ENCODE results near the gene FKBP5. TPM values are rescaled to one million over a fixed set of nuclear protein-coding genes. Genes with fewer than 3 reads are reported as not detected.
"Not testable (repeated sequence)": the region's sequence is repeated elsewhere in the genome, so short reads cannot be mapped to it uniquely, and the experiment has no call there.

The FKBP5 gene
- 112 TPM for total RNA-seq

DNA sequence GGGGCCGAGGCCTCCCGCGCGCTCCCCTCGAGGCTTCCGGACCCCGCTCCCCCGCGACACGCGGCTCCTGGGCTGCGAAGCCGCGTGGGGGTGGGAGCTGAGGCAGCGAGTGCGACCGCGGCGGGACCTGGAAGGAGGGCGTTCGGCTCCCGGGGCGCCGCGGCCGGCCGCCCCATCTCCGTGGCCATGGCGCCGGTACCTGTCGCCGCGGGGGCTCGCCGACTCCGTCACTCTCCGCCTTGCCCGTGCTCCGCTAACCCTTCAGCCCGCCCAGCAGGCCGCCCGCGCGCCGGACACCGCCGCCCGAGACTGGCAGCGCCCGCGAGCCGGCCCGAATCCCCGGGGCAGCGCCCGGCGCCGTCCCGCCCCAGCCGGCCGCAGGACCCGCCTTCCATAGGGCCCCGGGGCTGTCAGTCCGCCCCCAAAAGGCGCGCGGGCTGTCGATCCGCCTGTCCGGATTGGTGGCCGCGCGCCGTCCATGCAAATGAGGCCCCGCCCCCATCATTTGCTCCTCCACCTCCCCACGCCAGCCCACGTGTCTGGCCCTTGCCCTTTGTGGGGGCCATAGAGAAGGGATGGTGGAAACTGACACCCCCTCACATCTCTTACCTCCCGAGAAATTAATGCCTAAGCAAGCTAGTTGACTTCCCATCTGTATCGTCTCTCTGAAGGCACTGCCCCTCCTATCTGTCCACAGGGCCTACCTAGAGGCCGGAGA lies at the start of gene FKBP5:
TSS of gene FKBP5 (minus strand) at position 311 of the 718 bp plus-strand sequence. CDS start 46,091 bp downstream, outside the sequence.
- peak; percentile 95 for DNase-seq (ENCODE audit: low spot score)

DNA sequence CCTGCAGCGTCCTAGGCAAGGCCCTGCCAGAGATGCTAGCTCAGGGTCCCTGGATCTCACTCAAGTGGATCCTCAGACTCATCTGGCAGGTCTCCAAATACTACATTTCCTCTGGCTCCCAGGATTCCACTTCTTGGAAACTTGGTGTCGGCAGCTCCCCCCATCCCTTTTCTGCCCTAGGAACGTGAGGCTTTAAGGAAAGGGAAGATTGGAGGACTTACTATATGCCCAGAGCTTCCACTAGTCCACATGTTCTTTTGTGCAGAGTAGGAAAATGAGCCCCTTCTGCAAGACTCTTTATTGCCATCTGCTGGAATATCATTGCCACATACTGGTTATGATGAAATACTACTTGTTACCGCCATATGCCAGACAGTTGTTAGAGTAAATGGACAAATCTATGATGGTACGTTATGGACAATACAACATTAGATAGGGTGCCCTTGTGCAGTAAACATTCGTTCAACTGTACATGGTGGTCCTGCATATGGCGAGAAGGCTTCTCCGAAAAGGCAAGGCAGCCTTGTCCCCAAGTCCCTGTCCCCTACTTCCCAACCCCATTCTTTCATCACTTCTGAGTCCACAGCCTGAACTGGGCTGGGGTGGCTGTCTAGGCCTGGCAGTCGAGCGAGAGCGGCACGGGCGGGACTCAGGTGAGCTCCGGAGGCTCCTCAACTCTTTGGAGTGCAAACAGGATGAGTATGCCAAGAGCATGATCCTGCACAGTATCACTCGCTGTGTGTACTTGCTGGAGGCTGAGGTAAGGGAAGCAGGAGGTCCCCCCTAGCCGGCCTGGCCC lies 48.9 kb upstream of the FKBP5 start:
- DNase-seq (ENCODE audit: low spot score): no peak

DNA sequence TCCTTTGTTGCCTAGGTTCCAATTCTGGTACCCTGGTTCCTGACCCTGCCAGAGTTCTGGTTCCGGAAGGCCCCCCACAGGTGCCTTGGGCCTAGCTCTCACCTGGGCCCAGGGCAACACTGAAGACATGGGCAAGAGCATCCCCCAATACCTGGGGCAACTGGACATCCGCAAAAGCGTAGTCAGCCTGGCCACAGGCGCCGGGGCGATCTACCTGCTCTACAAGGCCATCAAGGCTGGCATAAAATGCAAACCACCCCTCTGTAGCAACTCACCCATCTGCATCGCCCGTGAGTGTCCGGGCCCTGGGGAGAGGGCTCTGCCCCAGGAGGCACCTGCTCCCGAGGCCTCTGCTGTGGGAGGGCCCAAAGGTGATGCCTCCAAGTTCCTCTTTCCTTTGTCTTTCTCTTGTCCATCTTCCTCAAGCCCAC lies 48.3 kb upstream of the FKBP5 start, which contains the start of gene ARMC12:
TSS of gene ARMC12 (plus strand) at position 51 of the 431 bp plus-strand sequence. CDS start at position 128, 77 bp downstream.
- DNase-seq (ENCODE audit: low spot score): no peak

DNA sequence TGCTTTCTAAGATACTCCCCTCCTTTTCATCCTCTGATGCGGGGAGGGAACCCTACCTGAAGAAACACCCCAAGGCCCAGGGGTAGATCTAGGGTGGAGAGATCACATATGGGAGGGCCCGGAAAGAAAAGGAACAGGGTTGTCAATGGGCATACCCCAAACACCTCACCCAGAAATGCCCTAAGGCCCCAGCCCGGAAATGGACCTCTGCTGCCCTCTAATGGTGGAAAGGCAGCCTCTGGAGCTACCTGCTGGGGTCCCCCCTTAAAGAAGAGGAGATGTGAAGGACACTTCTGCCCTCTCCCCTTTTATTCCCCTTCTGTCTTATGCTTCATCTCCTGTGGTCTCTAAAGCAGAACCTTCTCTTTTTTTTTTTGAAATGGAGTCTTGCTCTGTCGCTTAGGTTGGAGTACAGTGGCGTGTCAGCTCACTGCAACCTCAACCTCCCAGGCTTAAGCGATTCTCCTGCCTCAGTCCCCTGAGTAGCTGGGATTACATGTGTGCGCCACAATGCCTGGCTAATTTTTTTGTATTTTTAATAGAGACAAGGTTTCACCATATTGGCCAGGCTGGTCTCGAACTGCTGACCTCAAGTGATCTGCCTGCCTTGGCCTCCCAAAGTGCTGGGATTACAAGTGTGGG lies 47.7 kb upstream of the FKBP5 start:
- DNase-seq (ENCODE audit: low spot score): peak; percentile 87

DNA sequence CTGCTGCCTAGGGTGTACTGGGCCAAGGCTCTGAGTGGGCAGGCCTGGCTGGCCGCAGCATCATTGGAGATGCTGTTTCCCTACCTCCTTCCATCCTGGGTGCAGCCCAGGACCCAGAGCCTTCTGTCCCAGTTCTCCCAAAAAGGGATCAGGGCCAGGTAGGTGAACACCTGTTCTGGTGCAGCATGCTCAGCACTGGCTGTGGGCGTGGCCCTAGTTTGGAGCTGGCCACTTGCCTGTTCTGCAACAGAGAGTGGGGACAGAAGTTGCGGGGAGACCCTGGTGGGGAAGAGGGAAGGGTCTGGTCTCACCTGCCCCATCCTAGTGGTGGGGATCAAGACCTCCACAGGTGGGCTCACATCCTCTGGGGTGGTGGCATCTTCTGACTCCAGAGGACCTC lies 46.7 kb upstream of the FKBP5 start:
- DNase-seq (ENCODE audit: low spot score): no peak

DNA sequence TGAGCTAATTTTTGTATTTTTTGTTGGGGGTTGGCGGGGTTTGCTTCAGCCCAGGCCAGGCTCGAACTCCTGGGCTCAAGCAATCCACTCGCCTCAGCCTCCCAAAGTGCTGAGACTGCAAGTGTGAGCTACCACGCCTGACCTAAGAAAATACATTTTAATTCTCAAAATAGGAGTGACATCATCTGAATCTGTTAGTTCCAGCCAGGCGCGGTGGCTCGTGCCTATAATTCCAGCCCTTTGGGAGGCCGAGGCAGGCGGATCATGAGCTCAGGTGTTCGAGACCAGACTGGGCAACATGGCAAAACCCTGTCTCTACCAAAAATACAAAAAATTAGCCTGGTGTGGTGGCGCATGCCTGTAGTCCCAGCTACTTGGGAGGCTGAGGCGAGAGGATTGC lies 45.6 kb upstream of the FKBP5 start:
- DNase-seq (ENCODE audit: low spot score): not testable (repeated sequence)

DNA sequence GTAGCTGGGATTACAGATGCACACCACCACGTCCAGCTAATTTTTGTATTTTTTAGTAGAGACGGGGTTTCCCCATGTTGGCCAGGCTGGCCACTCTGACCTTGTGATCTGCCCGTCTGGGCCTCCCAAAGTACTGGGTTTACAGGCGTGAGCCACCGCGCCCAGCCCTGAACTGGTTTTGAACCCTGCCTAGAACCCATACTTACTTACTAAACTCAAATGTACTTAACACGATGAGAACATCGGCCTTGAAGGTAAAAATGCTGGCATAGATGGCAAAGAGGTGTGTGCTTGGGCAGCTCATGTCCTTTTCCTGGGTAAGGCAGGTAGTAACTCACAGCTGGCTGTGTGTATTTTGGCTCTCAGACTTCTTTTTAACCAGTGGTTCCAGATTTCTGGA lies 44.9 kb upstream of the FKBP5 start:
- DNase-seq (ENCODE audit: low spot score): no peak

DNA sequence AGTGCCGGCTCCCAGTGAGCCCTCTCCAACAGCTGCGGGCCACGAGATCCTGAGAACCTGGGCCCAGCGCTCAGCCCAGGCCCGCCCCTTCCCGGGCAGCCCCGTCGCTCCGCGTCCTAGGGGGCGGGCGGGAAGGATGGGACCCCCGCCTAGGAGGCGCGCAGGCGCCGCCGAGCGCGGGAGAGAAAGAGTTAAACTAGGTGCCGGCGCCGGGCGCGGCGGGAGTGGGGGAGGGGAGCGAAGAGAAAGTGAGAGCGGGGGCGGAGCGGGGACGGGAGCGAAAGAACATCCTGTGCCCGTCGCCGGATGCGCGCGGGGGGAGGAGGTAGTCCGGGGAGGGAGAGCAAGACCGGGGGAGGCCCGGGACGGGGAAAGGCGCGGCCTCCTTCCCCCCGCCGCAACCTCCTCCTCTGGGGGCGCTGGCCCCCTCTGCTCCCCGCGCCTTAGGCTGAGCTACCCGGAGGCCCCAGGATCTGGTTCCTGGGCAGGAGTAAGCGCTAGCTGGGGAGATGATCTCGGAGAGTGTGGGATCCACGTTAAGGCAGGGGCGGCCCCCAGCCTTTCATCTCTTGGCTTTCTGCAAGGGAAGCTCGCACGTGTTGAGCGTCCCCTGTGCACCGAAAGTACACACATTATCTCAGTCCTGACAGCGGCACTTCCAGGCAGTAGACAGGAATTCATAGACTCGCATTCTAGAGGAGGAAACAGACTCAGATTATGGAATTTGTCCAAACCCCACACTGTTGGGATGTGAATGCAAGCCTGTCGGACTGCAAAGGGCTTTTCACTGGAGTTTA lies 43.2 kb upstream of the FKBP5 start:
- DNase-seq (ENCODE audit: low spot score): peak; percentile 98

DNA sequence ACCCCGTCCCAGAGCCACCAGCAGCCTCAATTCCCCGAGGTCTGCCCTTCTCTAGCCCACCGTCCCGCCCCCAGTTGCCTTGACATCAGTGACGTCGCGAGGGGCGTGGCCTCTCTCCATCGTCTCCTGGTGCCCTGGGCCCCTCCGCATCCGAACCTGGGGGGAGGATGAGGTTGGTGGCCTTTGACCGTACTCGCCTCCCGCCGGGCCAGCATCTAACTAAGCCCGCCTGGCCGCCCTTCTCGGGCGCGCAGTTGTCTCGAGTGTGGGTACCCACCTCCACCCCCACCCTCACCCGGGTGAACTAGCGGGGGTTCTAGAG lies 42.7 kb upstream of the FKBP5 start:
- DNase-seq (ENCODE audit: low spot score): peak; percentile 96

DNA sequence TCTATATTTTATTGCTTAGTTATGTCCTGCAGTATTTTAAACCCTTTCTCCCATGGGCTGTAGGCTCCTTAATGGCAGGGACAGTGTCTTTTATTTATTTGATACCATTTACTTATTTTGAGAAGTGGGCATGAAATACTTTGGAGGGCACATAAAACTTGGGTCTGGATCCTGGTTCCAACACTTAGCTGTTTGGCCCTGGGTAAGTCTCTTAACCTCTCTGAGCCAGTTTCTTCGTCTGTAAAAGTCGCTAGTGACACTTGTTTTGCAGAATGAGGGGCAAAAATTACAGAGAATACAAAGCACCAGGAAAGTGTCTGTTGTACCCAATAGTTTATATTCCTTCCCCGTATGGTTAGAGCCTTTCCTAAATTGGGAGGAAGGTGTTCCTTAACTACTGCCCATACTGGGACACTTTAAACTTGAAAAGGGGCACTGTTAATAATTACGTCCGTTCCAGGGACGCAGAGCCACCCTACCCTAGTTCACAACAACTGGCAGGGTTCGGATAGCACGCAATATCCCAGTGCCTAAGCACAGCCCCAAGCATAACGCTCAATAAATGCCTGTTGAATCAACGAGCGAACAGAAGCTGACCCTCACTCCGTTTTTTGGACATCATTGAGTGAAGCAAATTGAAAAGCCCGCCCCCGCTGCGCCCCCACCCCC lies 42.2 kb upstream of the FKBP5 start:
- no peak for DNase-seq (ENCODE audit: low spot score)

DNA sequence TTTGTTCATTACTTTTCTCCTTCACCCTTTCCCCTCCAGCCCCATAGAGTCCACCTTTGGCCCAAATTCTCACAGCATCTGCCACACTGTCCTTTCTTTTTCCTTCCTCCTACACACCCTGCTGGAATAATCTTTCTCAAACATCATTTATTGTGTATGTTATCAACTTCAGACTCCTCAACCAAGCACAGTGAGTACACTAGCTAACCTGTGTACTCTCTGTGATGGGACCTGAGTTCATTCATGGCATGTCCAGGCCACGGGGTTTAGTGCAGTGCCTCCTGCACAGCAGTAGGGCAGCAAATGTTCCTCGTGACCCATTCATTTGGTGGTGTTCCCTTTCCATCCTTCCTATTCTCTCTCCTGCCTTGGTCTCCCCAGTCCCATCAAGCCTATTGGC lies 41.0 kb upstream of the FKBP5 start:
- DNase-seq (ENCODE audit: low spot score): no peak

DNA sequence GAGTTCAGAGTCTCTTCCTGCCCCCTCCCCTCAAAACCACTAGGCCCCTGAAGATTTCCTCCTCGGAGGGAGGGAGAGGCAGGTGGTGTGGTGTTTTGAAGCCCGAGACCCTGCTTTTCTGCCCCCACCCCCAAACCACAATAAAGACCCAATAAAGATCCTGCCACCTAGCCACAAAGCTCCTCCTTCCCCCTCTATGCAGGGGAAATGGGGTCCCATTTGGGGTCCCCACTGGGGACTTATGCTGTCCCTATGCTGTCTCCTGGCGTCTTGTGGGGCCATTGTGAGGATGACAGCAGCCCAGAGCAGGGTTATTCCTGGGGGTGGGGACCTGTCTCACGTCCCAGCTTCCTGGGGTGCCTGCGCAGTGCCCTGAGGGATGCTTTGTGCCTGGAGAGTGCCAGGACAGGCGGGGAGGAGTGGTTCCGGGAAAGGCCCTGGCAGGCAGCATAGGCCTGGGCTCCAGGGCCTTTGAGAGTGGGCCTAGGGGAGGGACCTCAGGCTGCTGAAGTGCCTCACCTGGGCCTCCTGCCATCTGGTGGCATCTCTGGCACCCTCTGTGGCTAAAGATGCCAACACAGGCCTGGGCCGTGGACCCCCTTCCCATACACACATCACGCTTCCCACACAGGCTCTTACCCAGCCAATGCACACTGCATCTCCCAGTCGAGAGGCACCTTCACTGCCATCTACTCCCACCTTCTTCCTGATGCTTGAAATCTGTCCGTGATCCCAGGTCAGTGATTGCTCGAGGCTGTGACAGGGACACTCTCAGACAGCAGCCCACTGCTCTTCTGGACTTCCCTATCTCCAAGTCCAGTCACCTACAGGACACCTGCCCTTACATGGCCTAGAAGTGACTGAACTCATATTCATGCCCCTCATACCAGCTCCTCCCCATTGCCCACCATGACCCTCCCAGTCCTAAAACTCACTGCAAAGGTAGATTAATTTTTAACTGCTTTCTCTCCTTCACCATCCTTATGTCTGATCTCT lies 40.3 kb upstream of the FKBP5 start:
- DNase-seq (ENCODE audit: low spot score): peak; percentile 67

DNA sequence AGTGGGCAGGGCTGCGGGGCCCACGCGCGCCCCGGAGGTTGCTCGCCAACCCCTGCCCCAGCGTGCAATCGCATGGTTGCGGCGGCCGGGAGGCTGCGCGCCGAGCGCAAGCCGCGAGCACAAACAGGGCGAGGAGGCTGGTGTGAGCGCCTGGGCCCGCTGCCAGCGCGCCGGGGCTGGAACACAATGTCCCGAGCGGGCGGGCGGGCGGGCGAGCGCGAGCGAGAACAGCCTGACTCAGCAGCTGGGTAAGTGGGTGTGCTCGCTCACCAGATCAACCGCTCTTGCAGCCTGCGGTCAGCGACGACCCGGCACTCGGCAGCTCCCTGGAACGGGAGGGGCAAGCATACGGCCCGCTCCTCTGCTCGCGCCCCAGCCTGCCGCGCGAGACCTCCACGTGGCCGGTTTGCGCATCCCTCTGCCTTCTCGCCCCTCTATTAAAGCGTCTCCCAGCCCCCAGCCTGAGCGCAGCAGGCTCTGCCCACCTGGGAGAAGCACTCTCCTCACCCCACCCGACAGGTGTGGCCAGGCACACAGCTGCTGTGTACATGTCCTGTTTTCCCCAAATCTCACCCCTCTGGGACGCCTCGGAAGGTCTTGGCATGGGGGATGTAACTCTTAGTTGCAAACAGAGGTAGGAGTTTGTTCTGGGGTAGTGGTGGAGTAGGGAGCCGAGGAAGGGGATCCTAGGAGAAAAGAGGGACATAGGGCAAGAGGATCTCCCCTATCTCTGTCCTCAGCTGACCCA lies 39.4 kb upstream of the FKBP5 start:
- peak; percentile 94 for DNase-seq (ENCODE audit: low spot score)

DNA sequence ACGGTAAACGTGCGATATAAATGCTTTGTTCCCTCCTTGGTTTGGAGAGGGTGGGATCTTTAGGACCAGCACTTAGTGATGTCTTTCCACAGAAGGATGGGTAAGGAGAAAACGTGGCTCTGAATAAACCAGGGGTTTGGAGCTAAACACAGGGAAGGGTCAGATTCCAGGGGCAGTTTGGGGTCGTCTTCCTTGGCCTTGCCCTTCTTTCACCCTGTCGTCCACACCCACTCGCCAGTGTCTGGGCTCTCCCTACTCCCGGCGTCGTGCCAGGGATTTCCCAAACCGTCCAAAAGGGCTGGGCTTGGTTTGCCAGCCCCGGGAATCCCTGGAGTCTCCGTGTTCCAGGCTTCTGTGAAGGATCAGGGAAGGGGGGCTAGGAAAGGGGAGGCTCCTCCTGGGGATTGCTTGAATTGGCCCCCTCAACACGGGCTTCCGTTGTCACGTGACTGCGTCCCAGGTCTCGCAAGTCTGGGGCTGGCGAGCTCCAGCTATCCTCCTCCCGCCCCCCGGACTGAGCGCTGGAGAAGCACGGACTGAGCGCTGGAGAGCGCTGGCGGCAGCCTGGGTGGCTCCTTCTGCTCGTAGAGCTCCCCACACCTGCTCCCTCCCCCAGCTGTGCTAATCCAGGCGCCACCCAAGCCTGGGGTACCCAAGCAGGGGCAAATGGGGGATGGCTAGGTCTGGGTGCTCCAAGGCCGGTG lies 38.7 kb upstream of the FKBP5 start:
- peak; percentile 88 for DNase-seq (ENCODE audit: low spot score)

DNA sequence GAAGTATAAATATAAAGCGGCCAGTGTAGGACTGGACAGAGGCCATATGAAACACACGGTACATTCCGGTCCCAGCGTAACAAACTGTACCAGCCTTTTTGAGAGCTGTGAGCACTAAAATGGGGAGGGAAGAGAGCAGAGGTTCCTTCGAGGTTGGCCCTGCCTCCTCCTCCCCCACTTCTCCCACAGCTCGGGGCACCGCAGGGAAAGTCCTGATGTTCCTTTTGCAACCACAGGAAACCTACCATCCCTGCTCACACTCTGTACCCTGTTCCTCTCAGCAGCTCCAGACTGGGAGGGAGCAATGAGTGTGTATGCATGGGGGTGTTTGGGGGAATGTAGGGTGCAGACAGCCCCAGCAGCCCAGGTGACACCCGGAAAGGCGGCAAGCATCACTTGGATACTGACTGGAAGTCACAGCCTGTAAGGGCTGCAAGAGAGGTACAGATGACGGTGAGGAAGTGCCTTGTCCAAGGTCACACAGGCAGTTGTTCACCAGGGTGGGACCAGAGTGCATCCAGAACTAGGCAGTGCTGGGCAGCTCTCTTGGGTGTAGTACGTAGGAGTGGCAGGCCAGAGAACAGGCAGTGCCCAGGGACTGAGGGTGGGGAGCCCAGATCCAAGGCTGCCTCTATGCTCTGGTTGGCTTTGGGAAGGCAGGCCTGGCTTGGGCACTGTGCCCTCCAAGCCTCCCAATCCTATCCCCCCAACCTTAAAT lies 37.2 kb upstream of the FKBP5 start:
- DNase-seq (ENCODE audit: low spot score): peak; percentile 77

DNA sequence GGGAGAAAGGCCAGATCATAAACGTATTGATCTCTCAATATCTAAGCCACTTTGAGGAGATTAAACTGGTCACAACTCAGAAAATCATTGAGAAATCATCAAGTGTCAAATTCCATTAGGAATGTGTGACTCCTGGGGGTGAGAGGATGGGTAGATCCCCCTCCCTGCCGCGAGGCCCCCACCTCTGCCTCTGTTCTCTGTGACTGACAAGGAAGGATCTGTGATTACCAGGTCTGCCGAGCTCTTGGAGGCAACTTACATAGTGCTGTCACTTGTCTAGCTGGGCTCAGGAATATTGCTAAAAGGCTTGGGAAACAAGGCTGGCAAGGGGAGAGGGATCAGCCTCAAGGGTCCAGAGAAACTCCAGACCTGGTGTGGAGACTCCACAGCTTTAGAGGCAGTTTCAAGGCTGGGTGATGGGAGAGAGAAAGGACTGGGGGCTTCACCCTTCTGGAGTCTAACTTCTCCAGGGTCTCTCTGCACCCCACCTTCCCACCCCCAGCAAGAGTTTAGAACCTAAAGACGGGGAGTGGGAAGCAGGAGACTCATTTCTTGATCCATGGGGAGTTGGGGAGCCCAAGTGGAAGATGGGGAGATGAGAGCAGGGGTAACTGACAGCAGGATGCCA lies 36.5 kb upstream of the FKBP5 start:
- no peak for DNase-seq (ENCODE audit: low spot score)

DNA sequence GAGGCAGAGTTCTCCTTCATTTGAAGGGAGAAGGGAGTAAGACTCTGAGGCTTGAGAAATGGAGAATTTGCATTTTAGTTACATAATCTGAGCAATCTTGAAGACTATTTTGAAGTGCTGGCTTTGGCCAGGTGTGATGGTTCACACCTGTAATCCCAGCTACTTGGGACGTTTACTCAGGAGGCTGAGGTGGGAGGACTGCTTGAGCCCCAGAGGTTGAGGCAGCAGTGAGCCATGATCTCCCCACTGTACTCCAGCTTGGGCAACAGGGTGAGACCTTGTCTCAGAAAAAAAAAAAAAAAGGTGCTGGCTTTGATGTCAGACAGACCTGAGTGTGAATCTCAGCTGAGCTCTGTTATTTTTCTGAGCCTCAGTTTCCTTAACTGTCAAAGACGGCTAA lies 35.8 kb upstream of the FKBP5 start:
- no peak for DNase-seq (ENCODE audit: low spot score)

DNA sequence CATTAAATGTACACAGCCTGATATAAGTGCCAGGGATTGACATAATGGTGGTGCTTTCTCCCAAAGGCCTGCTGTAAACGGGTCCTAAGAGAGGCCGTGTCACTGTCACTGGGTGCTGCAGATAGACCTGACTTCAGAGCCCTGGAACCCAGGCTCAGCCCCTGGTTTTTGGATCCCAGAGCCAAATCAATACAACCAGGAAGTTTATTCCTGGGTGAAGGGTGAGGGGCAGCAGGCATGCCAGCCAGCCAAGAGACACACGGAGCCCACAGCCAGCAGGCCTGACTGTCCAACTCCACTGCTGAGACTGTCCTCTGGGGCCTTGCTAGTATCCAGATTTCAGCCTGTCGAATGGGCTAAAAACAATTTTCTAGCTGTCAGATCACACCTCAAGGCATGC lies 35.3 kb upstream of the FKBP5 start:
- DNase-seq (ENCODE audit: low spot score): no peak
